ENCODE measurements around the gene ZFPL1.

ZFPL1 gene

DNA sequence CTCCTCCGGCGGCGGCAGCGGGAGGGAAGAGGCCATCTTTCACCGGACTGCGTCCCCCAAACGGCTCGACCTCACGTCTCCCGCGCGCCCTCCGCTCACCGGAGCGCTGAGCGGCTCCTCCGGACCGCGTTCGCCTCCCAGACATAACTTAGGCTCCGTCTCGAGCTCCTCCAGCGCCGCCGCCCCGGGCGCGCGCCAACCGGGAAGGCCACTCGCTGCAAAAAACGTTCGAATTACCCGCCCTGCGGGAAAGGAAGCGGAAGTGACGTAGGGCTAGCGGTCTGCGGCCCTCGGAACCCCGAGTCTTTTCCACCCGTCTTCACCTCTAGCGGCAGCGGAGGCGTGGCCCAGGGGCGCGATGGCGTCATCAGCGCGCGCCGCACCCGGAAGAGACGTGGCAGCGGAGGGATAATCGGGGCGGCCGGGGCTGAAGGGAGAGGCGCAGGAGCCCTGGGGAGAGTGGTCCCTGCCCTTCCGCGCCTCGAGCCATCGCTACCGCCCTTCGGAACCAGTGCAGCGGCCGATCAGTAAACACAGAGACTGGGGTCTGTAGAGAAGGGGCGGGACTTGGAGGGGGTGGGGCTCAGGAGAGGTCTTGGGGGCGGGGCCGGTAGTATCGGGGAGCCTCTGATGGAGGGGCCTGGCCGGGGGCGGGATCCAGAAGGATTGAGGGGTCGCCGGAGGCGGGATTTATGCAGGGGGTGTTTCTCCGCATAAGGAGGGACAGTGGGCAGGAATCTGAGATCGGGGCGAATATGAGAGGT lies at the start of gene ZFPL1, which contains the start of gene CDCA5:
ZFPL1 (plus strand) TSS at position 389 of the 764 bp plus-strand sequence. CDS start 477 bp downstream, outside the sequence.
CDCA5 (minus strand) TSS at position 207 of the 764 bp plus-strand sequence; CDS start at position 145, 62 bp downstream.
- in situ Hi-C loops (cut with MboI; ENCODE audit: low sequenced_read_pairs): loop anchor here (5.0 kb wide), 1 partner anchor 57 kb away; the partner anchor contains the start of gene SNX15

GRCh38 chr11:65034423-65034822 lies 49.6 kb upstream of the ZFPL1 start:
- in situ Hi-C loops (cut with MboI; ENCODE audit: low sequenced_read_pairs): no loop called here

GRCh38 chr11:65035579-65035978 lies 48.4 kb upstream of the ZFPL1 start:
- in situ Hi-C loops (cut with MboI; ENCODE audit: low sequenced_read_pairs): no loop called here

DNA sequence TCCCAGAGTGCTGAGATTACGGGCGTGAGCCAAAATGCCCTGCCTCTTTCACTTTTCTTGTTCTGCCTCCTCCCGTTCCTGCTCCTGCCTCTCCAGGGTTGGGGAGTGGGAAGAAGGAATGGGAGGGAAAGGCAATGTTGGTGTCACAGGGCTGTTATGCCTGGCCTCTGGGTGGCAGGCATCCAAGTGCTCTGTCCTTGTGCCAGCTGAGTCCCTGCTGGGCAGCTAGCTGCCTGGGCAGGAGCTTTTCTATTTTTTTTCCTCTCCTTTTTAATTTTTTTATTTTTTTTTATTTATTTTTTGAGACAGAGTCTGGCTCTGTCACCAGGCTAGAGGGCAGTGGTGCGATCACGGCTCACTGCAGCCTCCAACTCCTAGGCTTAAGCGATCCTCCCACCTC lies 47.1 kb upstream of the ZFPL1 start:
- in situ Hi-C loops (cut with MboI; ENCODE audit: low sequenced_read_pairs): no loop called here

GRCh38 chr11:65040520-65040846 lies 43.5 kb upstream of the ZFPL1 start:
- in situ Hi-C loops (cut with MboI; ENCODE audit: low sequenced_read_pairs): no loop called here

DNA sequence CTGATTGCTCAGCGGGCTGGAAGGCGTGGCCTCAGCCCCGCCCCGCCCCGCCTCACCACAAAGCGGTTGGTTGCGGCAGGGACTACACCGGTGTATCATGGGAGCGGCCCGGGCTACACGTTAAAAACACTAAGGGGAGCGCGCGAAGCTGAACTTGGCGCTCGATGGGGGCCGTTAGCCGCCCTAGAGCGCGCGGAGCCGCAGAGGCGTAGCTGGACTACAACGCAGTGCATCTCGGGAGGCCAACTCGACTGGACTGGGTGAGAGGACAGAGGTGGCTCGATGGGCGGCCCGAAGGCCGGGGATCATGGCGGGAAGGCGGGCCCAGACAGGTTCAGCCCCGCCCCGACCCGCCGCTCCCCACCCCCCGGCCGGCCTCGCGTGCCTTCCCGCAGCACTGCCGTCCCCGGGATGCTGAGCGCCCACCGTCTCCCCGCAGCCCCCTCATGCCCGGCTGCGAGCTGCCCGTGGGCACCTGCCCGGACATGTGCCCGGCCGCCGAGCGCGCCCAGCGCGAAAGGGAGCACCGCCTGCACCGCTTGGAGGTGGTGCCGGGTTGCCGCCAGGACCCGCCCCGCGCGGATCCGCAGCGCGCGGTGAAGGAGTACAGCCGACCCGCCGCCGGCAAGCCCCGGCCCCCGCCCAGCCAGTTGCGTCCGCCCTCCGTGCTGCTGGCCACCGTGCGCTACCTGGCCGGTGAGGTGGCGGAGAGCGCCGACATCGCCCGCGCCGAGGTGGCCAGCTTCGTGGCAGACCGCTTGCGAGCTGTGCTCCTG lies 43.0 kb upstream of the ZFPL1 start, which contains the start of gene SAC3D1:
SAC3D1 (plus strand) TSS at position 364 of the 776 bp plus-strand sequence; CDS start at position 447, 83 bp downstream.
- in situ Hi-C loops (cut with MboI; ENCODE audit: low sequenced_read_pairs): no loop called here

DNA sequence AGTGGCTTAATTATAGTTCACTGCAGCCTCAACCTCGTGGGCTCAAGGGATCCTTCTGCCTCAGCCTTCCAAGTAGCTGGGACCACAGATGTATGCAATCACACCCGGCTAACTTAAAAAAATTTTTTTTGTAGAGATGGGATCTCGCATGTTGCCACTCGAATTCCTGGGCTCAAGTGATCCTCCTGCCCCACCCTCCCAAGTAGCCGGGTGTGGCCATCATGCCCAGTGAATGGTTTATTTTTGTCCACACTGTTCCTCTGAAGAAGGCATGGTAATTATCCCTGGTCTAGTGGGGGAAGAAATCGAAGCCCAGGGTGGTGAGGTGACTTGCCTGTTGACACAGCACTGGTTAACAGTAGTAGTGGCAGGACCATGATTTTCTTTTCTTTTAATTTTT lies 41.1 kb upstream of the ZFPL1 start:
- in situ Hi-C loops (cut with MboI; ENCODE audit: low sequenced_read_pairs): no loop called here

- in situ Hi-C loops (cut with MboI; ENCODE audit: low sequenced_read_pairs): no loop called here
These were observed 40.0 kb upstream of the ZFPL1 start for GRCh38 chr11:65043881-65044501.

GRCh38 chr11:65045061-65045460 lies 39.0 kb upstream of the ZFPL1 start:
- in situ Hi-C loops (cut with MboI; ENCODE audit: low sequenced_read_pairs): no loop called here

- in situ Hi-C loops (cut with MboI; ENCODE audit: low sequenced_read_pairs): no loop called here
These were observed 38.3 kb upstream of the ZFPL1 start for GRCh38 chr11:65045728-65046127.

- in situ Hi-C loops (cut with MboI; ENCODE audit: low sequenced_read_pairs): no loop called here
These were observed 36.2 kb upstream of the ZFPL1 start for GRCh38 chr11:65047581-65048422.

DNA sequence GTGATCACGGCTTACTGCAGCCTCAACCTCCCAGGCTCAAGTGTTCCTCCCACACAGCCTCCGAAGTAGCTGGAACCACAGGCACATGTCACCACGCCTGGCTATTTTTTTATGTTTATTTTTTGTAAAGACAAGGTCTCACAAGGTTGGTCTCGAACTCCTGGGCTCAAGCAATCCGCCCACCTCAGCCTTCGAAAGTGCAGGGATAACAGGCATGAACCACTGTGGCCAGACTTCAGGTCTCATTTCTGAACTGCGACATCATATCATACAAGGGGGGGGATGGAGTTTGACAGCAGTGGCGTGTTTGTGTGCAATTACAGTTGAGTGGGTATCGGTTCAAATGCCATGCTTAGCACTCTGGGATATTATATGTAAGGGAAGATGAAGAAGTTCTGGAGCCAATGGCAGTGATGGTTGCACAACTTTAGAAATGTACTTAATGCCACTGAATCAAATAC lies 32.6 kb upstream of the ZFPL1 start:
- in situ Hi-C loops (cut with MboI; ENCODE audit: low sequenced_read_pairs): no loop called here

- in situ Hi-C loops (cut with MboI; ENCODE audit: low sequenced_read_pairs): no loop called here
These were observed 30.1 kb upstream of the ZFPL1 start for GRCh38 chr11:65053827-65054508.

DNA sequence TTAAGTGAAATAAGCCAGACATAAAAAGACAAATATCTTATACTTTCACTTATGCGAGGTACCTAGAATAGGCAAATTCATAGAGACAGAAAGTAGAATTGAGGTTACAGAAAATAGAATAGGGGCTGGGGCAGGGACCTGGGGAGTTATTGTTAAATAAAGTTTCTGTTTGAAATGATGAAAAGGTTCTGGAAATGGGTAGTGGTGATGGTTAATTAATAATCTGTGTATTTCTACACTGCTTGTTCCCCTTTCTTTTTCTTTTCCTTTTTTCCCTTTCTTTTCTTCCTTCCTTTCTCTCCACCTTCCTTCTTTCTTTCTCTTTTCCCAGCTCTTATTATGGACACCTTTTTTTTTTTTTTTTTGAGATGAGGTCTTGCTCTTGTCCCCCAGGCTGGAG lies 28.5 kb upstream of the ZFPL1 start:
- in situ Hi-C loops (cut with MboI; ENCODE audit: low sequenced_read_pairs): no loop called here

DNA sequence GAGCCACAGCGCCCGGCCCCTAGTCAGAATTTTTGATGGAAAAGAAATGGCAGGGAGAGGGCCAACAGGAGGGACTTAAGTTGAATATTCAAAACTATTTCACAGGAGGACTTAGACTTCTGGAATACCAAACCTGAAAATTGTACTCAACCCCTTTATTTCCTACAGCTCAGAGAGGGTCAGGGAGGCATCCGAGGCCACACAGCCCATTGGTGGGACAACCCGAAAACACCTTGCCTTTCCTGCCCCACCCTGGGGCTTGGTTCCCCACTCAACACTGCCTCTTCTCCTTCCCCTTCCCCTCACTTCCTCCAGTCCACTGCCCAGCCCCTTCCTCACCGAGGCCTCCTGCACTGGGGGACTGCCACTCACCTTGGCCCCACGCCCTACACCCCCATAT lies 27.0 kb upstream of the ZFPL1 start:
- in situ Hi-C loops (cut with MboI; ENCODE audit: low sequenced_read_pairs): no loop called here

DNA sequence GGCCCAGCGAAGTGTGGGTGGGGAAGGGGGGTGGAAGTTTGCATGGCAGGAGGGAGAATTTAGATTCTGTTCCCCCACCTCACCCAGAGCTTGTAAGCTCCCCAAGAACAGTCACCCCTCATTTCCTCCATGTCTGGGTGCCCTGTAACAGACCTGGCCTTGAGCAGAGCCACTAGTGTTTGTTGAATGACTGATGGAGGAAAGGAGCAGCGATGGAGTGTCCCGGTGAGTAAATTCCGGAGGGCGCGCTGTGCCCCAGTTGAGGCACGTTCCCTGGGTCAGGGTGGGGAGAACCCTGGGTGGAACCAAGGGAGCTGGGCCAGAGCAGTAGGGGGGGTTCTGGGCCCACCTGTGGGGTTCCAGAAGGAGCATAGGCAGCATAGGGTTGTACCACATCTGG lies 26.5 kb upstream of the ZFPL1 start:
- in situ Hi-C loops (cut with MboI; ENCODE audit: low sequenced_read_pairs): no loop called here

DNA sequence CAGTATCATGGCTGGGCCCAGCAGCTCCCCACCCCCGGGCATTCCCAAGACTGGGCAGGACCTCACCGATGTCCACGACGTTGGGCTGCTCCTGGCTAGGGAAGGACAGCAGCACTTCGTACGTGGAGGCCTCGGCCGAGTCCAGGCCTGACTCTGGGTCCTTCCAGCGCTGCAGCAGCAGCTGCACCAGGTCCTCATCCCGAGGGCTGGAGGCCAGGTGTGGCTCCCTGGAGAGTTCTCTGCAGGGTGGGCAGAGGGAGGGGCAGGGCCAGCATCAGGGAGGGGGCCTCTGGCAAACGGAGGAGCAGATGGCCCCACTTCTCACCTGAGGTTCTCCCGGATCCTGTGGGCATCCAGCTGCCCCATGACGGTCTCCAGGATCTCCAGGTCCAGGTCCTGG lies 26.0 kb upstream of the ZFPL1 start:
- in situ Hi-C loops (cut with MboI; ENCODE audit: low sequenced_read_pairs): no loop called here

DNA sequence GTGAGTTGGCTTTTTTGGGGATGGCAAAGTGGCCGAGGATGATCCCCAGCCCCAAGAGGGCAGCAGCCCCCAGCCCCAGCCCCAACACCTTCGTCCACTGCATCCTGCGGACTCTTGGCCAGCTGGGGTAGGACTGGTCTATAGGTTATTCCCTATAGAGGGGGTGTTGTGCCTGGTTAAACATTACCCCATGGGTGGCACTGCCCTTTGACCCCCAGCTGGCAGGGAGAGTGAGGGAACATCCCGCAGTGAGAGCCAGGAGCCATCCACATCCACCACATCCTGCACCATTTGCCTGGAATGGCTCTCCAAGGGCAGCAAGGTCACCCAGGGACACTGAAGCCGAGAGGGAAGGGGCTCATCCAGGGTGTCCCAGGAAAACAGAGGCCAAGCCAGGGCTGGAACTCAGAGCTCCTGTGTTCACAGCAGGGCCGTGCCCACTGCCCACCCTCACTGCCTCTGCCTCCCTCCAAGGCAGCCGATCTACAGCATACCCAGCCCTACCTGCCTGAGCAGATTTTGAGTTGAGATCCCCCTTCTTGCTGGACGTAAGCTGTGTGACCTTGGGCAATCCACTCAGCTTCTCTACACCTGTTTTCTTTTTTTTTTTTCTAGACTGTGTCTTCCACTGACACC lies 25.5 kb upstream of the ZFPL1 start, which contains the start of gene NAALADL1:
NAALADL1 (minus strand) TSS at position 135 of the 636 bp plus-strand sequence; CDS start at position 103, 32 bp downstream.
- in situ Hi-C loops (cut with MboI; ENCODE audit: low sequenced_read_pairs): no loop called here

GRCh38 chr11:65059523-65059922 lies 24.5 kb upstream of the ZFPL1 start:
- in situ Hi-C loops (cut with MboI; ENCODE audit: low sequenced_read_pairs): no loop called here
